Panc1 (cell line): Measurements from ENCODE around the gene GNS. TPM values are rescaled to one million over a fixed set of nuclear protein-coding genes. Genes with fewer than 3 reads are reported as not detected.
"Not testable (repeated sequence)": the region's sequence is repeated elsewhere in the genome, so short reads cannot be mapped to it uniquely, and the experiment has no call there.

Source experiments
- ATAC-seq: fragments of 200-7000 bp; cut with Tn5 transposase; 2 replicates; pipeline ENCODE4 v1.9.1; 2020; ENCODE audit warnings: mild to moderate bottlenecking, moderate library complexity
- BruUV-seq: library from RNA; stranded (reverse); fragments of 400-500 nt; replicated peaks from 2 replicates; lab custom pipeline; 2021; lab: Mats Ljungman, UMichigan
- CTCF ChIA-PET: fragments of 300-600 bp; sonication (Branson Sonifier 250); formaldehyde crosslinking; loops from one replicate; lab custom pipeline; 2022; ENCODE audit warnings: antibody characterized with exemption; lab: Charles Lee
- POLR2A ChIA-PET: fragments of 300-600 bp; sonication (Branson Sonifier 250); formaldehyde crosslinking; loops from one replicate; lab custom pipeline; 2022; ENCODE audit warnings: antibody characterized with exemption; lab: Charles Lee
- DNase-seq: peaks from one replicate; pipeline ENCODE4 v3.0.0-alpha.2; 2010; ENCODE audit warnings: low read depth, low spot score
- H3K27ac ChIP-seq: 2 replicates; pipeline ENCODE4 v1.5.1; 2011; ENCODE audit warnings: mild to moderate bottlenecking, low read length, inconsistent platforms
- H3K27me3 ChIP-seq: fragments of 200-500 bp; sonication (Bioruptor generic); 2 replicates; pipeline ENCODE4 v1.6.0; 2014; ENCODE audit warnings: low read length, inconsistent platforms; ENCODE audit not compliant: control insufficient read depth, insufficient read depth
- H3K36me3 ChIP-seq: fragments of 200-500 bp; sonication (Bioruptor generic); 2 replicates; pipeline ENCODE4 v1.5.1; 2014; ENCODE audit warnings: inconsistent platforms, mild to moderate bottlenecking, low read length, moderate library complexity; ENCODE audit not compliant: control insufficient read depth, insufficient read depth
- H3K4me1 ChIP-seq: 2 replicates; pipeline ENCODE4 v1.5.1; 2011; ENCODE audit warnings: inconsistent platforms, mild to moderate bottlenecking, low read length, moderate library complexity; ENCODE audit not compliant: control insufficient read depth, insufficient read depth
- H3K4me3 ChIP-seq, 2 experiments: 2 replicates each; pipeline ENCODE4 v1.5.1; 2011 to 2012; ENCODE audit warnings: low read depth in 2 of 2, low read length in 2 of 2, mild to moderate bottlenecking in 2 of 2, inconsistent platforms in 1 of 2, moderate library complexity in 1 of 2
- H3K9me3 ChIP-seq: fragments of 200-500 bp; sonication (Bioruptor generic); 2 replicates; pipeline ENCODE4 v1.5.1; 2014; ENCODE audit warnings: low read depth, mild to moderate bottlenecking, inconsistent platforms, low read length, moderate library complexity; ENCODE audit not compliant: control insufficient read depth, insufficient read depth
- SIN3A ChIP-seq: IDR thresholded peaks from 2 replicates; pipeline ENCODE4 v1.6.1; 2012; ENCODE audit warnings: low read depth, mild to moderate bottlenecking, low read length, moderate library complexity, borderline replicate concordance; ENCODE audit not compliant: insufficient read depth
- TCF7L2 ChIP-seq: IDR thresholded peaks from 2 replicates; pipeline ENCODE4 v1.6.1; 2011; ENCODE audit warnings: mild to moderate bottlenecking, low read depth, low read length, inconsistent platforms
- in situ Hi-C: cut with HindIII; loops from 2 replicates; pipeline ENCODE4 v1.10.0; 2016; ENCODE audit warnings: low sequenced_read_pairs, low pct_unique_long_range_greater_than_20kb
- intact Hi-C: fragments of 100-400 bp; cut with micrococcal nuclease; formaldehyde crosslinking; loops from one replicate; pipeline ENCODE4 v1.10.0; 2022; ENCODE audit not compliant: unreplicated experiment
- total RNA-seq: library from RNA; stranded (reverse); gene quantifications from one replicate; pipeline ENCODE4 v1.2.1, GENCODE V29; 2021; ENCODE audit not compliant: unreplicated experiment
- TF ChIP-seq, protein P1 (sequence below): fragments of 450-650 bp; IDR thresholded peaks from 2 replicates; pipeline ENCODE4 v1.5.1; 2017; ENCODE audit warnings: mild to moderate bottlenecking

GNS gene
- total RNA-seq, 1 experiment from 2014 or later: 117 TPM

GRCh38 chr12:64802180-64802775, 43.1 kb upstream of the GNS start:
- BruUV-seq, in situ Hi-C loops, POLR2A ChIA-PET, H3K27me3 ChIP-seq, H3K27ac ChIP-seq, H3K9me3 ChIP-seq, H3K4me1 ChIP-seq, H3K36me3 ChIP-seq, DNase-seq: not testable (repeated sequence)
- H3K4me3 ChIP-seq: peak overlapping the region in 1 of 2 experiments; percentile 20; a peak in 1 of 4 replicates
- ATAC-seq: peak; percentile 88
- intact Hi-C loops: loop anchor here (1.0 kb wide), 1 partner anchor 321 kb away; no protein-coding TSS in a partner anchor
- TF ChIP-seq, protein P1, sequence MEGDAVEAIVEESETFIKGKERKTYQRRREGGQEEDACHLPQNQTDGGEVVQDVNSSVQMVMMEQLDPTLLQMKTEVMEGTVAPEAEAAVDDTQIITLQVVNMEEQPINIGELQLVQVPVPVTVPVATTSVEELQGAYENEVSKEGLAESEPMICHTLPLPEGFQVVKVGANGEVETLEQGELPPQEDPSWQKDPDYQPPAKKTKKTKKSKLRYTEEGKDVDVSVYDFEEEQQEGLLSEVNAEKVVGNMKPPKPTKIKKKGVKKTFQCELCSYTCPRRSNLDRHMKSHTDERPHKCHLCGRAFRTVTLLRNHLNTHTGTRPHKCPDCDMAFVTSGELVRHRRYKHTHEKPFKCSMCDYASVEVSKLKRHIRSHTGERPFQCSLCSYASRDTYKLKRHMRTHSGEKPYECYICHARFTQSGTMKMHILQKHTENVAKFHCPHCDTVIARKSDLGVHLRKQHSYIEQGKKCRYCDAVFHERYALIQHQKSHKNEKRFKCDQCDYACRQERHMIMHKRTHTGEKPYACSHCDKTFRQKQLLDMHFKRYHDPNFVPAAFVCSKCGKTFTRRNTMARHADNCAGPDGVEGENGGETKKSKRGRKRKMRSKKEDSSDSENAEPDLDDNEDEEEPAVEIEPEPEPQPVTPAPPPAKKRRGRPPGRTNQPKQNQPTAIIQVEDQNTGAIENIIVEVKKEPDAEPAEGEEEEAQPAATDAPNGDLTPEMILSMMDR: peak; percentile 96
- CTCF ChIA-PET: interaction anchor here (0.6 to 1.4 kb wide), 7 partner anchors 9 to 498 kb away, joined by 3 to 5 read pairs (median 3); no protein-coding TSS in a partner anchor

GRCh38 chr12:64801381-64801780, 42.2 kb upstream of the GNS start:
- CTCF ChIA-PET: interaction anchor here (0.6 to 1.4 kb wide), 6 partner anchors 9 to 1488 kb away, joined by 3 to 4 read pairs (median 3); no protein-coding TSS in a partner anchor
- Histone ChIP-seq H3K4me3 (no peak overlapping the region), H3K27me3 (no peaks in the 10 kb centered on the region), H3K4me1 (peaks cover 12% of the 10 kb centered on the region; the same call in 1 of the 2 replicates), H3K9me3 (no peaks in the 10 kb centered on the region), H3K36me3 (no peaks in the 10 kb centered on the region), H3K27ac (no peak overlapping the region)
- intact Hi-C loops: no loop called here
- in situ Hi-C loops: no loop called here
- DNase-seq (no peak), ATAC-seq (0 out of 2 replicates have a peak, but pooled peaks have one; percentile 72)
- no TSS peak for BruUV-seq
- TF ChIP-seq TCF7L2: no peak
- TF ChIP-seq, protein P1: 0 out of 2 replicates have a peak, but pooled peaks have one; percentile 0
- POLR2A ChIA-PET: no interaction called here

DNA sequence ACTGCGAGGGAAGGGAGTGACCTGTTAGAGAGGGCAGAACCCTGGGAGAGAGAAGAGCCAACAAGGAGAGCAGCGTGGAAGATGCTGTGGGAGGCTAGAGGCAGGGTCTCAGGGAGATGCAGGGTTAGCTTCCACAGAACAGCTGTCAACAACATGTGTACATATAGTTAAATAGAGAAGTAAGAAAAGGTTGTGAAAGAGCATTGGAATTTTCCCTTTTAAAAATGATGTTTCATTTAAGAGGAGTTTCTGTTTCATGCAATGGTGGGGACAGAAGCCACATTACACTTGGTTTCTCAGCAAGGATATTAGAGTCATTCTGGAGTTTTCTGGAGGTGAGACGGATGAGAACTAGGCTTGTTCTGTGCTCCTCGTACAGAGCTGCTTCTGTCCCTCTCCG, 41.4 kb upstream of the GNS start:
- in situ Hi-C loops (no loop called here), intact Hi-C loops (no loop called here)
- no peak for TF ChIP-seq SIN3A
- H3K4me1 ChIP-seq: peaks cover 17% of the 10 kb centered on the region; the same call in 1 of the 2 replicates
- no peaks in the 10 kb centered on the region for H3K36me3 ChIP-seq
- no peak overlapping the region for H3K27ac ChIP-seq
- ChIA-PET POLR2A (no interaction called here), CTCF (interaction anchor here (0.6 kb wide), 1 partner anchor 610 kb away, joined by 7 read pairs; no protein-coding TSS in a partner anchor)
- BruUV-seq: no TSS peak
- no peak for DNase-seq
- no peak for ATAC-seq
- no peak overlapping the region for H3K4me3 ChIP-seq
- no peaks in the 10 kb centered on the region for H3K9me3 ChIP-seq
- H3K27me3 ChIP-seq: no peaks in the 10 kb centered on the region
